ENCODE results near the gene SLC34A3.

SLC34A3 gene

DNA sequence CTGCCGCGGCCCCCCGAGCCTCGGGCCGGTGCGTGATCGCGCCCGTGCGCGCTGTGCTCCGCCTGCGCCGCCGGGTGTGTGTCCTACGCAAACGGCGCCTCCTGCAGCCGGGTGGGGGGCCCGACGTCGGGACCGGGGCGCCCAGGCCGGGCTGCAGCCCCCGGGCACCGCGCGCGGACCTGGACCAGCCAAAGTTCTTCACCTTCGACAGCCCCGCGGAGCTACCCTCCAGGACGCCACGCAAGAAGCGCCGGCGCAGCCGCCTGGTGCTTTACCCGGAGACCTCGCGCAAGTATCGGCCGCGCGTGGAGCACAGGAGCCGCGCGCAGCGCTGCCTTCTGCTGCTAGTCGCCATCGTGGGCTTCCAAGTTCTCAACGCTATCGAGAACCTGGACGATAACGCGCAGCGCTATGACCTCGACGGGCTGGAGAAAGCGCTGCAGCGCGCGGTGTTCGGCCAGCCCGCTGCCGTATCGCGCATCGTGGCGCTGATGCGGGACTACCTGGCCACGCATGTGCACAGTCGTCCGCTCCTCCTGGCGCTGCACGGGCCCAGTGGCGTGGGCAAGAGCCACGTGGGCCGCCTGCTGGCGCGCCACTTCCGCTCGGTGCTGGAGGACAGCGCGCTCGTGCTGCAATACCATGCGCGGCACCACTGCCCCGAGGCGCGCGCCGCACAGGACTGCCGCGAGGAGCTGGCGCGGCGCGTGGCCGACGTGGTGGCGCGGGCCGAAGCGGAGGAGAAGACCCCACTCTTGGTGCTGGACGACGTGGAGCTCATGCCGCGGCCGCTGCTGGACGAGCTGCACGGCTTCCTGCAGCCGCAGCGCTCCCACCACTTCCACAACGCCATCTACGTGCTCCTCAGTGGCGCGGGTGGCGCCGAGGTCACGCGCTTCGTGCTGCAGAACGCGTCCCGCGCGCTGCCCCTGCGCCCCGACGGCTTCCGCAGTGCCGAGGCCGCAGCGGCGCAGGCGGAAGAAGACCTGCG lies 48.3 kb downstream of the SLC34A3 start:
- no peak for DNase-seq

GRCh38 chr9:137279741-137280473 lies 49.2 kb downstream of the SLC34A3 start:
- DNase-seq, result no peak

DNA sequence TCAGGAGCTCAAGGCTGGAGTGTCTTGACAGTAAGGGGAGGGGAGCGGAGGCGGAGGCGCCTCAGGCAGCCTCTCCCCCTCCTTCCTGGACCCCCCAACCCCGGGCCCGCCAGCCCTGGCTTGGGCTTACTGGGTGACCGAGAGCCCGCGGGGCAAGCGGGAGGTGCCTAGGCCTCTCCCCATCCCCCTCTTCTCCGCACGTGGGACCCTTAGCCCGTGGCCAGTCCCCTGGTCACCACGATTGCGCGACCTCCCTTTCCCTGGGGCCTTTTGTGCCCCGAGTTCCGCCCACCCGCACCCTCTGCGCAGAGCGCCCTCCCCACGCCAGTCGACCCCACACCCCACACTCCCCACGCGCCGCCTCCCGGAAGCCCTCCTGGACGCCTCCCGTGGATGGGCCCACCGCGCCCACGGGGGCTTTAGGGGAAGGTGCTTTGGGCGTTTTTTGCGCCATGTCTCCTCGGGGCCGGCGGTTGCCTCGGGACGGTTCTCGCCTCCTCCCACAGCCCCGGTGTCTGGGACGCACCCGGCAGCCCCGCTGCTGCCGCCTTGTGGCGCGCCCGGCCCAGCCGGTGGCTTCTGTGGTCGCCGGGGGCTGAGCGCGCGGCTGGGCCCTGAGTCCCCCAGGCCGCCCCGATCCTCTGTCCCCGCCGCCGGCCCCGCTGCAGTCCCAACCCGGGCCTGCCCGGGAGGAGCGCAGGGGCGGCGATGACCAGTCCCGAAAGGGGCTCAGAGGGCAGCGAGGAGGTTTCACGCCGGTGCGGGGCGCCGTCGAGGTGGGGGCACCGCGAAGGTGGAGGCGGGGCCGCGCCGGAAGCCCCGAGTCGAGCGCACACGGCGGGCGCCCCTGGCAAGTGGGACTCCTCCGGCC lies 50.0 kb downstream of the SLC34A3 start:
- no peak for DNase-seq

DNA sequence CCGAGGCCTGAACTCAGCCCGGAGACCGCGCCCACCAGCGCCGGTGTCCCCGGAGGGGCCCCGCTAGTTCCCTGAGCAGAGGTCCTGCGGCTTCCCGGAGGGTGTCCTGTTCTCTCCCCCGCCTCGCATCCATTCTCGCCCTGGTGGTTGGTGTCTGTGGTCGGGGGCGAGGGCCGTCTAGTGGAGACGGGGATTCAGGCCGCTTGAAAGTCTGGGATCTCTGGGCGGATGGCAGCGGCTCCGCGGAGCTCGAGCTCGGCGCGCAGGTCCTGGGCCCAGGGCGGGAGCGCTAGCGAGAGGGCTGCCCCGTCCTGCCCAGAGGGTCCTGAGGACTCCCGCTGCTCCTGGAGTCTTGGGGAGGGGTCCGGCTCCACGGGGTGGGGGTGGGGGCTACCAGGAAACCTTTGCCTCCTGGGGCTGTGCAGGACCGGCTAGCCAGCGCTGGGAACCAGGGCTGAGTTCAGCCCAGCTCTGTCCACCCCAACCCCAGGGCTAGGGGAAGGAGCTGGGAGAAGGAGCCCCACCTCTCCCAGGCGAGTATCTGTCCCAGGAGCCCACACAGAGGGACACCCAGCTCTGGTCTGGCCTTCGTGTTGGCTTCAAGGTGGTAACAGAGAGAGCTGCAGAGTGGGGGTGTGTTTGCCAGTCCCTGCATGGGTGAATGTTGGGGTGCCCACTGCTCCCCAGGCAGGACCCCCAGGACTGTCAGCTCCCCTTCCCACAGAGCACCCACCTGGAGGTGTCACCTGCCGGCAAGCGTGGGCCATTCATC lies 50.8 kb downstream of the SLC34A3 start:
- no peak for DNase-seq
